Activated CD4-positive, alpha-beta T cell treated with anti-CD3 and anti-CD28 coated beads, Interleukin-2, amount 10 ng/mL, durations not matched to agents 7 days and 5 days (primary cell): ENCODE data around the gene SH3GL3. TPM values are rescaled to one million over a fixed set of nuclear protein-coding genes. Genes with fewer than 3 reads are reported as not detected.

ENCODE experiments used
- CTCF ChIA-PET: fragments of 350-600 bp; sonication (Branson Sonifier 250); formaldehyde crosslinking; loops from one replicate; lab custom pipeline; 2021; ENCODE audit warnings: antibody characterized with exemption; lab: Charles Lee
- POLR2A ChIA-PET: fragments of 350-600 bp; sonication (Branson Sonifier 250); formaldehyde crosslinking; loops from one replicate; lab custom pipeline; 2021; ENCODE audit warnings: antibody characterized with exemption; lab: Charles Lee
- DNase-seq: peaks from one replicate; pipeline ENCODE4 v3.0.0-alpha.2; 2020
- H3K27ac Mint-ChIP-seq: one replicate; pipeline ENCODE4 v1.8.0; 2021; ENCODE audit warnings: mild to moderate bottlenecking, moderate library complexity, mixed read lengths
- H3K27me3 Mint-ChIP-seq: one replicate; pipeline ENCODE4 v1.8.0; 2021; ENCODE audit warnings: mixed read lengths
- H3K36me3 Mint-ChIP-seq: one replicate; pipeline ENCODE4 v1.8.0; 2021; ENCODE audit warnings: low read depth, mixed read lengths
- H3K4me1 Mint-ChIP-seq: one replicate; pipeline ENCODE4 v1.8.0; 2021; ENCODE audit warnings: mixed read lengths
- H3K4me3 Mint-ChIP-seq: one replicate; pipeline ENCODE4 v1.8.0; 2021; ENCODE audit warnings: mild to moderate bottlenecking, moderate library complexity, mixed read lengths
- H3K9me3 Mint-ChIP-seq: one replicate; pipeline ENCODE4 v1.8.0; 2021; ENCODE audit warnings: mixed read lengths
- total RNA-seq, 2 experiments: library from RNA; stranded (reverse); gene quantifications; one replicate each; pipeline ENCODE4 v1.2.3, GENCODE V29; 2021

The SH3GL3 gene
- total RNA-seq, 2 experiments from 2014 or later = not detected

- H3K27ac Mint-ChIP-seq = no peak overlapping the region
- H3K4me1 Mint-ChIP-seq = no peaks in the 10 kb centered on the region
- no peaks in the 10 kb centered on the region for H3K36me3 Mint-ChIP-seq
- H3K27me3 Mint-ChIP-seq = no peaks in the 10 kb centered on the region
- CTCF ChIA-PET = interaction anchor here (0.9 kb wide), 1 partner anchor 127 kb away, joined by 3 read pairs; no protein-coding TSS in a partner anchor
- peak; percentile 11 for DNase-seq
- no peaks in the 10 kb centered on the region for H3K9me3 Mint-ChIP-seq
- no peak overlapping the region for H3K4me3 Mint-ChIP-seq
- POLR2A ChIA-PET = no interaction called here
Observed at GRCh38 chr15:83565553-83566159, 118.5 kb downstream of the SH3GL3 start.

- no peaks in the 10 kb centered on the region for H3K36me3 Mint-ChIP-seq
- H3K4me1 Mint-ChIP-seq = no peaks in the 10 kb centered on the region
- no peak overlapping the region for H3K4me3 Mint-ChIP-seq
- CTCF ChIA-PET = no interaction called here
- DNase-seq = no peak
- no peak overlapping the region for H3K27ac Mint-ChIP-seq
- POLR2A ChIA-PET = no interaction called here
- no peaks in the 10 kb centered on the region for H3K27me3 Mint-ChIP-seq
- no peaks in the 10 kb centered on the region for H3K9me3 Mint-ChIP-seq
Observed at GRCh38 chr15:83567318-83567717, 120.2 kb downstream of the SH3GL3 start.

DNA sequence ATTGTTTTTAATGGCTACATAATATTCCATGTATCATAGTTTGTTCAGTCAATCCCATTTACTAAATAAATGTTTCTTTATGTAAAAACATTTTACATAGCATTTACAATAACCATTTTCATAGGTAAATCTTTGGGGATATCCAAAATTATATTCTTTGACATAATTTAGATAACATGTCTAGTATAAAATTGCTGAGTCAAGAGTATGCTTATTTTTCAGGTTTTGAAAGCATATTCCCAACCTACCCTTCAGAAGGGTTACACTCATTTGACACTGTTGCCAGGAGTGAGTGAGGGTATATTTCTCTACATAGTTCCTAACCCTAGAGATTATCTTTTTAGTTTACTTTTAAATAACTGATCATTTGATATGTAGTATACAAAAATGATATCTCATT, 122.2 kb downstream of the SH3GL3 start:
- DNase-seq = no peak
- H3K4me3 Mint-ChIP-seq = no peak overlapping the region
- no peak overlapping the region for H3K27ac Mint-ChIP-seq
- no peaks in the 10 kb centered on the region for H3K4me1 Mint-ChIP-seq
- no peaks in the 10 kb centered on the region for H3K27me3 Mint-ChIP-seq
- ChIA-PET POLR2A (no interaction called here), CTCF (no interaction called here)
- H3K9me3 Mint-ChIP-seq = no peaks in the 10 kb centered on the region
- H3K36me3 Mint-ChIP-seq = no peaks in the 10 kb centered on the region

DNA sequence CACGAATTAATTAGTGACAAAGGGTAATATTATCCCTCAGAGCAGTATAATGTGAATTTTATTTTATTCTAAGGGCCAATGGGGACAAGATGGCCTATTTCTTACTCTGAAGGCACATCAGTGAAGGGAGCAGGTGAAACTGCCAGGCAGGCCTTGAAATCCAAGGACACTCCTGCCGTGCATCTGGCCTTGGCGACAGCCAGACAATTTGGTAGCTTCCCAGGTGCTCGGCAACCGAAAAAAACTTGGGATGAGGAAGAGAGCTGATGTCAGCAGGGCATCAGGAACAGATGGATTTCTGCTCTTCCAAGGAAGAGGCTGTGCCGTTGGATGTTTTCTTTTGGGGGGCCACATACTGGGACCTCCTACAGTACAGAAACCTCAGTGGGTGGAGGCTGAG, 123.6 kb downstream of the SH3GL3 start:
- Mint-ChIP-seq H3K4me1 (no peaks in the 10 kb centered on the region), H3K27ac (no peak overlapping the region), H3K27me3 (no peaks in the 10 kb centered on the region), H3K4me3 (no peak overlapping the region), H3K9me3 (no peaks in the 10 kb centered on the region), H3K36me3 (no peaks in the 10 kb centered on the region)
- CTCF ChIA-PET = no interaction called here
- DNase-seq = no peak
- POLR2A ChIA-PET = no interaction called here

DNA sequence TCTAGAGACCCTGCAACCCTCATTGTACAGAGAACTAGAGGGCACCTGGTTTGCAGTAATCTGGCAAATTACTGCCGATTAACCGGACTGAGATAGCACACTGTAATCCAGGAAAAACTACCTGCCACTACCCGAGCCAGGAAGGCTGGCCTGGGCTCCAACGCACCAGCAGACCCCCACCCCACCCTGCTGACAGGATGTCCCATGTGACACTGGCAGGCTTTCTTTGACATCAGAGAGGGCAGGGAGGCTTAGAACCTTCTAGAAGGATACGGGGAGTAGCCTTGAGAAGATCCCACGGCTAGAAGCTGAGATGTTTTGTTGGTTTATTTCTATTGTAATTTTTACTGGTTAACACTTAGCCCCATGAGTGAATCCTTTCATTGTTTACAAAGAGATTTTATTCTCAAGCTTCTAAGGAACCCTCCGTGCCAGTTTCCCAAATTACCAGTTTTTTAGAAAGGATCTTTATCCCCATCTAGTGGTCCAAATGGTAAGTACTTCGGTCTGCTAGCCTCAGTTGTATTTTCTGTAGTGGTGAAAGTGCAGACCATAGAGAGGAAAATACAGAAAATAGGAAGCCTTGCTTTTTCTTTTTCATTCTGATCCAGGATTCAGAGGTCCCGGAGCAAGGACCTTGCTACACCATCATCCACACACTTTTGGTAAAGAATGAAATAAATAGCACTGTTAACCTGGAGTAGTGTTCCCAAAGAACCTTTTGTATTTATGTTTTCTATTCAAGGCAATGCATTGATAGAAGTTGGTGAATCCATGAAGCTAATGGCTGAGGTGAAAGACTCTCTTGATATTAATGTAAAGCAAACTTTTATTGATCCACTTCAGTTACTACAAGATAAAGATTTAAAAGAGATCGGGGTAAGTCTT, 124.9 kb downstream of the SH3GL3 start:
- Mint-ChIP-seq H3K36me3 (no peaks in the 10 kb centered on the region), H3K4me1 (no peaks in the 10 kb centered on the region), H3K4me3 (no peak overlapping the region), H3K9me3 (no peaks in the 10 kb centered on the region), H3K27me3 (no peaks in the 10 kb centered on the region), H3K27ac (no peak overlapping the region)
- CTCF ChIA-PET = no interaction called here
- DNase-seq = no peak
- POLR2A ChIA-PET = no interaction called here

- Mint-ChIP-seq H3K4me3 (no peak overlapping the region), H3K27me3 (no peaks in the 10 kb centered on the region), H3K36me3 (no peaks in the 10 kb centered on the region), H3K4me1 (no peaks in the 10 kb centered on the region), H3K9me3 (no peaks in the 10 kb centered on the region), H3K27ac (no peak overlapping the region)
- CTCF ChIA-PET = no interaction called here
- POLR2A ChIA-PET = no interaction called here
- no peak for DNase-seq
Observed at GRCh38 chr15:83574345-83574744, 127.2 kb downstream of the SH3GL3 start.

GRCh38 chr15:83578691-83579090, 131.6 kb downstream of the SH3GL3 start:
- no peaks in the 10 kb centered on the region for H3K9me3 Mint-ChIP-seq
- DNase-seq = no peak
- no peak overlapping the region for H3K27ac Mint-ChIP-seq
- no peak overlapping the region for H3K4me3 Mint-ChIP-seq
- no peaks in the 10 kb centered on the region for H3K27me3 Mint-ChIP-seq
- H3K4me1 Mint-ChIP-seq = no peaks in the 10 kb centered on the region
- POLR2A ChIA-PET = no interaction called here
- no peaks in the 10 kb centered on the region for H3K36me3 Mint-ChIP-seq
- CTCF ChIA-PET = no interaction called here

DNA sequence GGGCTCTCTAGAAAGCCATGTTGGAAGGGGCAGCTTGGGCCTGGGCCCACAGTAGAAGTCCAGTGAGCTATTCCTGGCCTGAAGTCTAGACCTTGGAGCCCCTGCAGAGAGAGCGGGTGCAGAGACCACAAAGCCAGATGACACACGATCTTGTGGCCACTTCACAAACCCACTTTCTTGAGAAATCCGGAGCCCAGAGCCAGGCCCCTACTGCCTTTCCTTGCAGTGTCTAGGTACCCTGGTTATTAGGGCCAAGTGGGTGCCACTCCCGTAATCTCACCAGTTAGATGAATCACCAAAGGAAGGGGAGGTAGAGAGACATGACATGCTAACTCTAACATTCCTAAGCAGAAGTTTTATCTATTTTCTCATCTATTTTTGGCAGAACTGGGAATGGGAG, 134.2 kb downstream of the SH3GL3 start:
- Mint-ChIP-seq H3K4me1 (no peaks in the 10 kb centered on the region), H3K9me3 (no peaks in the 10 kb centered on the region), H3K27ac (no peak overlapping the region), H3K36me3 (no peaks in the 10 kb centered on the region), H3K4me3 (no peak overlapping the region), H3K27me3 (no peaks in the 10 kb centered on the region)
- no peak for DNase-seq
- ChIA-PET CTCF (no interaction called here), POLR2A (no interaction called here)

DNA sequence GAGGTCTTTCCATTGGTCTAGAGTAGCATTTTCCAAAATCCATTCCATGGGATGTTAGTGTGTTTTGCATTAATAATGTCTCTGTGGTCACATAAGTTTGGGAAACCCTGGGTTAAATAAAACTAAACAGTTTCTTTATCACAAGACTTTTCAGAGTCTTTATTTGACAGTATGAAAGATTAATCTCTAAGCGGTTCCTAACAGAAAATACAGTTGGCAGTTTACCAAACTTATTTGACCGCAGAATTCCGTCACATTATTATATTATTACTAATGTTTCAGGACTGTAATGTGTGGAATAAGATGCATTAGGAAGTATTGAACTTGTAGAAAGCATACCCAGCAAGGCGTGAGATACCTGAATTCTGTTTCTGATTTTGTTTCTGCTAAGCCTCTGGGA, 135.2 kb downstream of the SH3GL3 start:
- H3K36me3 Mint-ChIP-seq = no peaks in the 10 kb centered on the region
- CTCF ChIA-PET = no interaction called here
- no peak for DNase-seq
- no peaks in the 10 kb centered on the region for H3K27me3 Mint-ChIP-seq
- no peak overlapping the region for H3K27ac Mint-ChIP-seq
- no peaks in the 10 kb centered on the region for H3K4me1 Mint-ChIP-seq
- POLR2A ChIA-PET = no interaction called here
- no peak overlapping the region for H3K4me3 Mint-ChIP-seq
- no peaks in the 10 kb centered on the region for H3K9me3 Mint-ChIP-seq

- no peaks in the 10 kb centered on the region for H3K9me3 Mint-ChIP-seq
- POLR2A ChIA-PET = interaction anchor here (0.6 kb wide), 1 partner anchor 40 kb away, joined by 4 read pairs; no protein-coding TSS in a partner anchor
- no peak overlapping the region for H3K27ac Mint-ChIP-seq
- no peak overlapping the region for H3K4me3 Mint-ChIP-seq
- no peaks in the 10 kb centered on the region for H3K36me3 Mint-ChIP-seq
- no peaks in the 10 kb centered on the region for H3K27me3 Mint-ChIP-seq
- no peaks in the 10 kb centered on the region for H3K4me1 Mint-ChIP-seq
- CTCF ChIA-PET = no interaction called here
- no peak for DNase-seq
Observed at GRCh38 chr15:83585601-83586335, 138.6 kb downstream of the SH3GL3 start.

DNA sequence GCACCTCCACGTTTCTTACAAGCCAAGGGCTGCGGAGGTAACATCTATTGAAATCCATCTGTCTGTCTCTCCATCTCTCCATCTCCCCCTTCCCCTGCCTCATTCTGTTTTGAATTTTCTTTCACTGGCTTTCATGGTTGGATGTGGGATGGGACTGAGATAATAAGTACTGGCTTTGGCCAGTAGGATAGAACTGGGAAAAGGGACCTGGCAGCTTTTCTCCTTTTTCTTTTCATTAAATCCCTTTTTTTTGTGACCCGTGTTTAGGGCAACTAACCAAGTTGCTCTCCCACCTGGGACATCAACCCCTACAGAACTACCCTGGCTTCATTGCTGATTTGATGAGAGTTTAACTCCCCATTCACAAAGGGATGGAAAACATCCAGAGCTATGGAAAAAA, 139.9 kb downstream of the SH3GL3 start:
- Mint-ChIP-seq H3K27me3 (no peaks in the 10 kb centered on the region), H3K9me3 (no peaks in the 10 kb centered on the region), H3K27ac (no peak overlapping the region), H3K36me3 (no peaks in the 10 kb centered on the region), H3K4me3 (no peak overlapping the region), H3K4me1 (no peaks in the 10 kb centered on the region)
- CTCF ChIA-PET = no interaction called here
- DNase-seq = no peak
- POLR2A ChIA-PET = no interaction called here

GRCh38 chr15:83588441-83588840, 141.3 kb downstream of the SH3GL3 start:
- ChIA-PET POLR2A (no interaction called here), CTCF (no interaction called here)
- Mint-ChIP-seq H3K4me3 (no peak overlapping the region), H3K27ac (no peak overlapping the region), H3K27me3 (peaks cover 6% of the 10 kb centered on the region), H3K36me3 (no peaks in the 10 kb centered on the region), H3K9me3 (no peaks in the 10 kb centered on the region), H3K4me1 (no peaks in the 10 kb centered on the region)
- DNase-seq = no peak

DNA sequence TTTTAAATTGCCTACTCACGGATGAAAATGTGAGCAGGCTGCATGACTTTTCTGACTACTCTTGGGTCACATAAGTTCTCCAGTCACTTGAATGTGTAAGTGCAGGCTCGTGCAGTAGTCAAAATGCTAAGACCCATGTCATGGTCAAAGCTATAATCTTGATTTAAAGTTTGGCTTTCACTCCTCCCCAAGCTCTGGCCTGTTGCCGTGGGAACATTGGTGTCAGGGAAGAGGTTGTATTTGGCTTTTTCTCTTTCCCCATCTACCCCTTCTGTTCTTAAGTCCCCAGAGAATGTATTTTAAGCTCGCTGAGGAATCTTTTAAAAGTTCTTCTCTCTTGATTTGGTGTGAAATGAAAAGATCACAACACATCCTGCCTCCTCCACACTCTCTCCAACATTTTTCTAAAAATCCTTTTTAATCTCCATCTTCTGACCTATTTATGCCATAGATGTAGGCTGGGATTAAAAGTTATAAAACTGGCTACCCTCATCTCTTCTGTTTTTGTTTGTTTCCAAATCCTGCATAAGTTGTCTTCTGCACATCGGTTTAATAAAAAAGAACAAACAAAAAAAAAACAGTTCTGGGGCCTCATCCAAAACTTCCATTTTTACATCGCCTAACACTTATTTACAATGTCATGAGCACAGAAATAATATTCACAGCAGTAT, 145.4 kb downstream of the SH3GL3 start:
- Mint-ChIP-seq H3K27me3 (peaks cover 6% of the 10 kb centered on the region), H3K4me3 (no peak overlapping the region), H3K4me1 (no peaks in the 10 kb centered on the region), H3K9me3 (no peaks in the 10 kb centered on the region), H3K36me3 (no peaks in the 10 kb centered on the region), H3K27ac (no peak overlapping the region)
- POLR2A ChIA-PET = no interaction called here
- no peak for DNase-seq
- CTCF ChIA-PET = no interaction called here
